ENCODE measurements around the gene SLC39A3.
"Not testable (repeated sequence)": the region's sequence is repeated elsewhere in the genome, so short reads cannot be mapped to it uniquely, and the experiment has no call there.

The SLC39A3 gene

GRCh38 chr19:2724148-2724557 lies 15.7 kb downstream of the SLC39A3 start:
- no peak for DNase-seq (ENCODE audit: extremely low read depth in 1 of 2, low read depth in 1 of 2)

- DNase-seq (ENCODE audit: extremely low read depth in 1 of 2, low read depth in 1 of 2): no peak
Observed at GRCh38 chr19:2723747-2724146, 16.1 kb downstream of the SLC39A3 start.

GRCh38 chr19:2723345-2723715 lies 16.5 kb downstream of the SLC39A3 start:
- DNase-seq (ENCODE audit: extremely low read depth in 1 of 2, low read depth in 1 of 2): no peak

GRCh38 chr19:2722541-2723344 lies 17.1 kb downstream of the SLC39A3 start:
- no peak for DNase-seq (ENCODE audit: extremely low read depth in 1 of 2, low read depth in 1 of 2)

GRCh38 chr19:2721570-2722540 lies 18.0 kb downstream of the SLC39A3 start:
- no peak for DNase-seq (ENCODE audit: extremely low read depth in 1 of 2, low read depth in 1 of 2)

GRCh38 chr19:2720777-2721569 lies 18.8 kb downstream of the SLC39A3 start, which contains the start of gene DIRAS1:
Gene DIRAS1 (minus strand): TSS chr19:2721372. CDS start chr19:2717806, 3,566 bp downstream.
- no peak for DNase-seq (ENCODE audit: extremely low read depth in 1 of 2, low read depth in 1 of 2)

- DNase-seq (ENCODE audit: extremely low read depth in 1 of 2, low read depth in 1 of 2): no peak
Observed at GRCh38 chr19:2719920-2720776, 19.7 kb downstream of the SLC39A3 start.

- DNase-seq (ENCODE audit: extremely low read depth in 1 of 2, low read depth in 1 of 2): no peak
Observed at GRCh38 chr19:2719232-2719735, 20.5 kb downstream of the SLC39A3 start.

GRCh38 chr19:2717638-2718541 lies 21.9 kb downstream of the SLC39A3 start:
- no peak for DNase-seq (ENCODE audit: extremely low read depth in 1 of 2, low read depth in 1 of 2)

- no peak for DNase-seq (ENCODE audit: extremely low read depth in 1 of 2, low read depth in 1 of 2)
Observed at GRCh38 chr19:2716722-2717637, 22.8 kb downstream of the SLC39A3 start.

- DNase-seq (ENCODE audit: extremely low read depth in 1 of 2, low read depth in 1 of 2): no peak
Observed at GRCh38 chr19:2716275-2716650, 23.6 kb downstream of the SLC39A3 start.

- no peak for DNase-seq (ENCODE audit: extremely low read depth in 1 of 2, low read depth in 1 of 2)
Observed at GRCh38 chr19:2715470-2716274, 24.1 kb downstream of the SLC39A3 start.

GRCh38 chr19:2714531-2715269 lies 25.1 kb downstream of the SLC39A3 start:
- DNase-seq (ENCODE audit: extremely low read depth in 1 of 2, low read depth in 1 of 2): no peak

GRCh38 chr19:2714102-2714501 lies 25.7 kb downstream of the SLC39A3 start:
- DNase-seq (ENCODE audit: extremely low read depth in 1 of 2, low read depth in 1 of 2): not testable (repeated sequence)

GRCh38 chr19:2713170-2713569 lies 26.6 kb downstream of the SLC39A3 start:
- not testable (repeated sequence) for DNase-seq (ENCODE audit: extremely low read depth in 1 of 2, low read depth in 1 of 2)

GRCh38 chr19:2711875-2712205 lies 28.0 kb downstream of the SLC39A3 start:
- no peak for DNase-seq (ENCODE audit: extremely low read depth in 1 of 2, low read depth in 1 of 2)

Data from stimulated activated CD8-positive, alpha-beta memory T cell treated with anti-CD3 and anti-CD28 coated beads, Interleukin-7, amount 100 ng/mL, for 48 hours (primary cell).